Activated T-cell treated with anti-CD3 and anti-CD28 coated beads, Interleukin-2, amount 50 U/mL, for 4 hours (primary cell): Measurements from ENCODE around the gene TEX48. TPM values are rescaled to one million over a fixed set of nuclear protein-coding genes. Genes with fewer than 3 reads are reported as not detected.
A peak's percentile ranks its signal among the peaks of the same experiment; 100 is the strongest.

Experiments
- ATAC-seq, 2 donors: fragments of 200-7000 bp; cut with Tn5 transposase; one replicate each; pipeline ENCODE4 v1.10.0; 2021
- DNase-seq: peaks from one replicate; pipeline ENCODE4 v3.0.0-alpha.2; 2020
- H3K27me3 Mint-ChIP-seq: one replicate; pipeline ENCODE4 v1.8.0; 2021; ENCODE audit warnings: low read depth, mixed read lengths
- H3K36me3 Mint-ChIP-seq: one replicate; pipeline ENCODE4 v1.8.0; 2022; ENCODE audit warnings: mixed read lengths; ENCODE audit not compliant: insufficient read depth
- H3K4me1 Mint-ChIP-seq: one replicate; pipeline ENCODE4 v1.8.0; 2021; ENCODE audit warnings: low read depth, mixed read lengths
- H3K4me3 Mint-ChIP-seq: one replicate; pipeline ENCODE4 v1.8.0; 2021; ENCODE audit warnings: mild to moderate bottlenecking, moderate library complexity, mixed read lengths
- H3K9me3 Mint-ChIP-seq: one replicate; pipeline ENCODE4 v1.8.0; 2021; ENCODE audit warnings: mixed read lengths
- total RNA-seq, 3 donors: library from RNA; stranded (reverse); gene quantifications; one replicate each; pipeline ENCODE4 v1.2.1, GENCODE V29; 2021

Gene TEX48
- under 1 TPM in 1 of 3 donors, not detected in 2; 0.42 TPM for total RNA-seq

DNA sequence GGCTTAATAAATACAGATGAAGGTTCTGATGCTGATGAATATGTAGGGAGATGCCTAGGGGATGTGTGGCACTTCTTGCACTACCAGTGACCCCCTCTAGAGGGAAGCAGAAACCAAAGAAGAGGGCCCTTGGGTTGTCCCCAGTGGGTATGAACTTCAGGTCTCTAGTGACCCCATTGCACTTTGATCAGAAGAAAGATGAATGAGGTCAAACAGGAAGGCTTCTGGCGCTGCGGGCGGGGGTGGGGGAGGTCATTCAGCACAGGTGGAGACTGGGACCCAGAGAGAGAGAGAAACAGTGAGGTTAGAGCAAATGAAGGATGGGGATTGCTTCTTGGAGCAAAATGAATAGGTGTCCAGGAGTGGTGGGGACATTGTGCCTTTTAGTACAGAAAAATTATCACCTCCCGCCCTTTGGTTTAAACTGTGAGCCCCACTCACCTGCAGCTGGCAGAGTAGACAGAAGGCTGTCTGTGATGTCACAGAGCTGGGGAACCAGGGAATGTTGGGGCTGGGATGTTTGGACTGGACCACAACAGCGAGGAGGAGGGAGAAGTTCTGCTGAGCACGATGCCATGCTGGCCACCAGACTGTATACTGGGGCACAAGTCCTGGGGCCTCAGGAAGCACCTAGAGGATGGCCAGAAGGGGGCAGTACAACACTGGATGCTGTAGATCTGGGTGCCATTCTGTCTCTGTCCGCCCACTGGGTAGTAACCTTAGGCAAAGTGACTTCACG, at the start of gene TEX48:
TSS of gene TEX48 (minus strand) at position 599 of the 739 bp plus-strand sequence. CDS start 10,469 bp downstream, outside the sequence.
- Mint-ChIP-seq H3K9me3 (peaks cover 9% of the 10 kb centered on the region), H3K36me3 (no peaks in the 10 kb centered on the region), H3K4me3 (peak within 1 kb of the TSS; percentile 55), H3K4me1 (peaks cover 27% of the 10 kb centered on the region), H3K27me3 (peaks cover 7% of the 10 kb centered on the region)
- peak; percentile 75 for DNase-seq
- ATAC-seq = peak; percentile 91 to 93

- H3K4me1 Mint-ChIP-seq = peaks cover 22% of the 10 kb centered on the region
- ATAC-seq (no peak), DNase-seq (no peak)
- H3K9me3 Mint-ChIP-seq = peaks cover 5% of the 10 kb centered on the region
- no peak overlapping the region for H3K4me3 Mint-ChIP-seq
- no peaks in the 10 kb centered on the region for H3K27me3 Mint-ChIP-seq
- H3K36me3 Mint-ChIP-seq = no peaks in the 10 kb centered on the region
These were observed 49.7 kb upstream of the TEX48 start for GRCh38 chr9:114731701-114732100.

DNA sequence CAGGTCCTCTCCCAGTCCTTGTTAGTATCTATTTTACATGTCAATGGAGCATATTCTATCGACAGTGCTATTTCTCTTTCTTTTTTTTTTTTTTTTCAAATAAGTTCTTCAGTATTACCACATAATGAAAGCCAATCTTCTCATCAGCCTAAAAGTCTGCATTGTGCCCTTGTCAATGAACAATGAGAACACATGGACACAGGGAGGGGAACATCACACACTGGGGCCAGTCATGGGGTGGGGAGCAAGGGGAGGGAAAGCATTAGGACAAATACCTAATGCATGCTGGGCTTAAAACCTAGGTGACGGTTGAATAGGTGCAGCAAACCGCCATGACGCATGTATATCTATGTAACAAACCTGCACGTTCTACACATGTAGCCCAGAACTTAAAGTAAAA, 47.7 kb upstream of the TEX48 start:
- no peak overlapping the region for H3K4me3 Mint-ChIP-seq
- no peaks in the 10 kb centered on the region for H3K36me3 Mint-ChIP-seq
- H3K4me1 Mint-ChIP-seq = peaks cover 14% of the 10 kb centered on the region
- H3K9me3 Mint-ChIP-seq = peaks cover 5% of the 10 kb centered on the region
- DNase-seq = no peak
- no peaks in the 10 kb centered on the region for H3K27me3 Mint-ChIP-seq
- no peak for ATAC-seq

DNA sequence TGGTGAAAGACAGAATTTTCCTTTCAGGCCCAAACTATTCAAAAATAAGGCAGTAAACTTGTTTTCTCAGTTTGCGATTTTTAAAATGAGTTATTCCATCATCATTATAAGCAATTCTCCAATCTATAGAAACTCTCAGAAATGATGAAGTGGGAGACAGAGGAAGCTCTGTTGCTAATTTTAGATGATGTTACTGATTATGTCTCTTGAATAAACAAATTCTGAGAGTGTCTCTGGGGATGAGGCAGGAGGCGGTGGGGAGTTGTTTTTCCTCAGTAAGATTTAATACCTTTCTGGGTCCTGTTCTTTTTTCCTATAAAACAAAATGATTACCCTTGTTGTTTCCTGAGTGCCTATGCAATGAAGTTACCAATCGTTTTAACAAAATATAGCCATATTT, 43.9 kb upstream of the TEX48 start:
- Mint-ChIP-seq H3K4me3 (no peak overlapping the region), H3K36me3 (no peaks in the 10 kb centered on the region), H3K9me3 (peaks cover 5% of the 10 kb centered on the region), H3K4me1 (peaks cover 15% of the 10 kb centered on the region), H3K27me3 (peaks cover 2% of the 10 kb centered on the region)
- DNase-seq (no peak), ATAC-seq (no peak)

DNA sequence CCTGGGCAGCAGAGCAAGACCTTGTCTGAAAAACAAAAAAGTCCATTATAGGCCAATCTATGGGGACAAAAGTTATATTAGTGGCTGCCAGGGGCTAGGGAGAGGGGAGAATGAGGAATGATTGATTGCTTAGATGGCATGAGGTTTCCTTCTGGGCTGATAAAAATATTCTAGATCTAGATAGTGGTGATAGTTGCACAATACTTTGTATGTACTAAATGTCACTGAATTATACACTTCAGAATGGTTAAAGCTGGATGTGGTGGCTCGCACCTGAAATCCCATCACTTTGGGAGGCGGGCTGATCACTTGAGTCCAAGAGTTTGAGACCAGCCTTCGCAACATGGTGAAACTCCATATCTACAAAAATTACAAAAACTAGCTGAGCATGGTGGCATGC, 42.8 kb upstream of the TEX48 start:
- no peak for DNase-seq
- ATAC-seq = no peak
- peaks cover 21% of the 10 kb centered on the region for H3K4me1 Mint-ChIP-seq
- H3K4me3 Mint-ChIP-seq = no peak overlapping the region
- H3K36me3 Mint-ChIP-seq = no peaks in the 10 kb centered on the region
- peaks cover 2% of the 10 kb centered on the region for H3K27me3 Mint-ChIP-seq
- peaks cover 5% of the 10 kb centered on the region for H3K9me3 Mint-ChIP-seq

DNA sequence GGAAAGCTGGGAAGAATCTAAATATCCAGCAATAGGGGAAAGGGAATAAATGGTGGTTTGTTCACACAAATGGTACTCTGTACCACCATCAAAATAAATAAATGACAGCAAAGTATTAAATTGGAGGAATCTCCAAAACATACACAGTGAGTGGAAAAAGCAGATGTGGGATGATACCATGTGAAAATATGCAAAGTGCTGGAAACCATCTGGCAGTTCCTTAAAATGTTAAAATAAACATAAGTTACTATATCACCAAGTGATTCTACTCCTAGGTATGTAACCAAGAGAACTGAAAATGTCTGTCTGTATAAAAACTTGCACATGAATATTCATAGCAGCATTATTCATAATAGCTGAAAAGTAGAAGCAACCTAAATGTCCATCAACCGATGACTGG, 41.9 kb upstream of the TEX48 start:
- no peak for ATAC-seq
- Mint-ChIP-seq H3K4me3 (no peak overlapping the region), H3K9me3 (peaks cover 5% of the 10 kb centered on the region), H3K27me3 (peaks cover 2% of the 10 kb centered on the region), H3K4me1 (peaks cover 29% of the 10 kb centered on the region), H3K36me3 (no peaks in the 10 kb centered on the region)
- DNase-seq = no peak

DNA sequence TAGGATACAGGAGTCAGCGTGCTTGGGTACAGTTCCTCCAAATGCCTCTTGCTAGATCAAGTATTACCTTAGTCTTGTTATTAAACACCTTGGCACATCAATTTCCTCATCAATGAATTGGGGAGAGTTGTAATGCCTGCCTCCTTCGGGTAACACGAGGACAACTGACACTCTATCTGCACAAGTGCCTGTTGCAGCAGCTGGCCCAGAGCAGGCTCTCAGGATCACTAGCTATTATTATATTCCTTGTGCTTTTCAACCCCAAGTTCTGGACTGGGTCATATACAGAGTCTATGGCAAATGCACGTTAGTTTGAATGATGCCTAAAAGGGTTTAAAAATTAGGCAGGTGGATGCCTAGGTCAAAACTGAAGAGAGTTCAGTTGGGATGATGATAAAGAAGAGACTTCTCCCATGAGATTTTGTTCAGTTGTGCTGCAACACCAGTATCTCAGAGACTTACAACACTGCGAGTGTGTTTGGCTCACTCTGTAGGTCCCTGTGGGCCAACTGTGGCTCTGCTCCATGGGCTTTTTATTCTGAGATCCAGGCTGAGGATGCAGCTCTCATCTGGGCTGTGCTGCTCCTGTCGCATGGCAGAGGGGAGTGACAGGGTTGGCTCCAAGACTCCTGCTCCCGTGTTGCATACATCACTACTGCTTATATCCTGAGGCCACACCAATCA, 41.1 kb upstream of the TEX48 start:
- Mint-ChIP-seq H3K4me3 (no peak overlapping the region), H3K27me3 (peaks cover 4% of the 10 kb centered on the region), H3K36me3 (no peaks in the 10 kb centered on the region), H3K9me3 (peaks cover 2% of the 10 kb centered on the region), H3K4me1 (peaks cover 37% of the 10 kb centered on the region)
- DNase-seq (no peak), ATAC-seq (no peak)

- H3K9me3 Mint-ChIP-seq = peaks cover 3% of the 10 kb centered on the region
- DNase-seq (no peak), ATAC-seq (no peak)
- H3K4me1 Mint-ChIP-seq = peaks cover 47% of the 10 kb centered on the region
- no peaks in the 10 kb centered on the region for H3K36me3 Mint-ChIP-seq
- H3K4me3 Mint-ChIP-seq = no peak overlapping the region
- peaks cover 4% of the 10 kb centered on the region for H3K27me3 Mint-ChIP-seq
These were observed 40.2 kb upstream of the TEX48 start for GRCh38 chr9:114722081-114722621.

DNA sequence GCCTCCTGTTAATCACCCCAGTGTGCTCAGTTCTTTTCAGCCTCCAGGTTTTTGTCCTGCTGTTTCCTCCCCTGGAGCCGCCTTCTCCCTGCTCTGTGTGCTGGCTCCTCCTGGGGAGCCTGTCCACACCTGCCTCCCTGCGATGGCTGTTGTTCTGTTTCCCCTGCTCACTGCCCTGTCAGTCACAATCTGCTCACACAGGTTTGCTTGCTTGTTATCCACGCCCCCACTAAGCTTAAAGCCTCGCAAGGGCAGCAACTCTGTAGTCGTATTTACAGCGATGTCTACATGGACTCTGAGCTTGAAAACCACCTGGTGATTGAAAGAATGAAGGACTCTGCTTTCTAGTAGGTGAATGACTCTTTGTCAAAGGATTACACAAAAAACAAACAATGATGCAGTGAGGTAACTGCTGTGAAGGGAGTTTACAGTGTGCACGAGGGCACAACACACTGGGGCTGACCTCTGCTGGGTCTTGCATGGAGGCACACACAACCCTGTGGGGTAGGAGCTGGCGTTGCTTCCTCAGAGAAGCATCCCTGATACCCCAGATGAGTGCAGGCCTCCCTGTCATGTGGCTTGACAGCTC, 39.6 kb upstream of the TEX48 start:
- Mint-ChIP-seq H3K27me3 (peaks cover 4% of the 10 kb centered on the region), H3K36me3 (no peaks in the 10 kb centered on the region), H3K4me3 (no peak overlapping the region), H3K4me1 (peaks cover 52% of the 10 kb centered on the region), H3K9me3 (peaks cover 3% of the 10 kb centered on the region)
- ATAC-seq (no peak), DNase-seq (no peak)

- H3K4me1 Mint-ChIP-seq = peaks cover 51% of the 10 kb centered on the region
These were observed 38.2 kb upstream of the TEX48 start for GRCh38 chr9:114720086-114720676.

DNA sequence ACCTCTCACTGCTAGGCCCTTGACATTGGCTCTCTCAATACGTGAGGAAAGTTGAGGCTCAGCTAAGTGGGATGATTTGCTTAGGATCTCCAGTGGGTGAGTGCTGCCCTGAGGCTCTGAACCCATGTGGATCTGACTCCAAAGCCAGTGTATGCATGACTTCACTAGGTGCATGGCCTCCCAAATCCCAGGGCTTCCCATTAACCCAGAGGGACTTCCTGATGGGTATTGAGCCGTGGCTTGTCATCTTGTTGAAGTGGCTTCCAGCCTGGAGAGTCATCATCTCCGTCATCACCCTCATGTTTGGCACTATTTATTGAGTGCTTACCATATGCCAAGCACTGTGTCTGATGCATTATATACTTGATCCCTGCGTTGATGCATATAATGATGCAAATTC, 37.3 kb upstream of the TEX48 start:
- Mint-ChIP-seq H3K4me3 (no peak overlapping the region), H3K36me3 (no peaks in the 10 kb centered on the region), H3K27me3 (peaks cover 4% of the 10 kb centered on the region), H3K9me3 (peaks cover 3% of the 10 kb centered on the region), H3K4me1 (peaks cover 49% of the 10 kb centered on the region)
- ATAC-seq (no peak), DNase-seq (no peak)

More at GRCh38 chr9:114720086-114720676, 38.2 kb upstream of the TEX48 start:
- no peak for DNase-seq
- Mint-ChIP-seq H3K4me3 (no peak overlapping the region), H3K36me3 (no peaks in the 10 kb centered on the region), H3K27me3 (peaks cover 4% of the 10 kb centered on the region), H3K9me3 (peaks cover 3% of the 10 kb centered on the region)
- no peak for ATAC-seq

DNA sequence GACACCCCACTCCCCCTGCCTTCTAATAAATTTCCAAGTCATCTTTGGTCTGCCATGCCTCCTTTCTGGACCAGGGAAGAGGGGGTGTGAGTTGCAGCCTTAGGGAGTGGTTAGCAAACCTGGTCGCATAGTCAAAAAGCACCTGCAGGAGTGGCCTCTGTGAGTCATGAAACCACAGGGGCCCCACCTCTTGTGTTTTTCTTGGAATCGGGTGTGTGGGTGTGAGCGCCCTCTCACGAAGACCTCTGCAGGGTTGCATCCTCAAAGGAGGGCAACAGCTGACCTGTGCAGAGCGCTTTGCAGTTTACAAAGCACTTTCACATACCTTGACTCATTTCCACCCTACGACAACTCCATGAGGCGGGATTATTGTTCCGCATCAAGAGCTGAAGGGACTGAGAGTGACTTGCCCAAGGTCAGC, 36.8 kb upstream of the TEX48 start:
- Mint-ChIP-seq H3K4me3 (peak overlapping the region; percentile 4), H3K9me3 (peaks cover 3% of the 10 kb centered on the region), H3K4me1 (peaks cover 49% of the 10 kb centered on the region), H3K27me3 (peaks cover 4% of the 10 kb centered on the region), H3K36me3 (no peaks in the 10 kb centered on the region)
- peak; percentile 93 for ATAC-seq
- peak; percentile 78 for DNase-seq

GRCh38 chr9:114717908-114718486, 36.0 kb upstream of the TEX48 start:
- H3K27me3 Mint-ChIP-seq = peaks cover 4% of the 10 kb centered on the region
- H3K36me3 Mint-ChIP-seq = no peaks in the 10 kb centered on the region
- ATAC-seq = no peak
- H3K4me3 Mint-ChIP-seq = peak overlapping the region; percentile 4
- peaks cover 47% of the 10 kb centered on the region for H3K4me1 Mint-ChIP-seq
- no peak for DNase-seq
- peaks cover 3% of the 10 kb centered on the region for H3K9me3 Mint-ChIP-seq

DNA sequence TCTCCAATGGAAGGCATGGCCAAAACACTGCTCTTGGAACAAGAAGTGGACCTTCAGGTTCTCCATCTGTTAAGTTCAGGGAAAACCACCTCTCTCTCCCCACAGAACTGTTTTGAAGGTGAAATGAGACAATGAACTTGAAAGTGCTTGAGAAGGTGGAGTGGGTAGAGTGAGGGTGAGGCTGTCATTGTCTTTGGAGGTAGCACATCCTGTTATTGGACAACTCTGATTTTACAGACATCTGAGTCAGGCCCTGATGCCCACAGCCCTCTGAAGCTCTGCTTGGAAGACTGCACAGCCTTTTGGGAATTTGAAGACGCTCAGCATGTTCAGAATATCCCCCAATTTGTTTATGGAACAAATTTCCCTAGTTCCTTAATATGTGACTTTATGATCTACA, 27.6 kb upstream of the TEX48 start:
- Mint-ChIP-seq H3K27me3 (no peaks in the 10 kb centered on the region), H3K4me3 (no peak overlapping the region), H3K9me3 (no peaks in the 10 kb centered on the region), H3K4me1 (peaks cover 26% of the 10 kb centered on the region), H3K36me3 (no peaks in the 10 kb centered on the region)
- no peak for DNase-seq
- ATAC-seq = peak; percentile 77 to 88
